ENCODE results near the gene MYCN.
"Not testable (repeated sequence)": the region's sequence is repeated elsewhere in the genome, so short reads cannot be mapped to it uniquely, and the experiment has no call there.

The MYCN gene

GRCh38 chr2:15943378-15944280, 3.3 kb downstream of the MYCN start:
- no peak for DNase-seq (ENCODE audit: low read depth, low spot score)

GRCh38 chr2:15944325-15945017, 4.1 kb downstream of the MYCN start:
- DNase-seq (ENCODE audit: low read depth, low spot score): no peak

- DNase-seq (ENCODE audit: low read depth, low spot score): no peak
Measured at GRCh38 chr2:15945909-15946705, 5.8 kb downstream of the MYCN start.

GRCh38 chr2:15946983-15947382, 6.6 kb downstream of the MYCN start:
- no peak for DNase-seq (ENCODE audit: low read depth, low spot score)

GRCh38 chr2:15947431-15947830, 7.1 kb downstream of the MYCN start:
- DNase-seq (ENCODE audit: low read depth, low spot score): no peak

GRCh38 chr2:15948704-15948957, 8.3 kb downstream of the MYCN start:
- DNase-seq (ENCODE audit: low read depth, low spot score): no peak

- no peak for DNase-seq (ENCODE audit: low read depth, low spot score)
Measured at GRCh38 chr2:15949126-15949525, 8.8 kb downstream of the MYCN start.

- DNase-seq (ENCODE audit: low read depth, low spot score): no peak
Measured at GRCh38 chr2:15949551-15949950, 9.2 kb downstream of the MYCN start.

- no peak for DNase-seq (ENCODE audit: low read depth, low spot score)
Measured at GRCh38 chr2:15950088-15950952, 10.0 kb downstream of the MYCN start.

GRCh38 chr2:15951936-15952335, 11.6 kb downstream of the MYCN start:
- DNase-seq (ENCODE audit: low read depth, low spot score): not testable (repeated sequence)

- DNase-seq (ENCODE audit: low read depth, low spot score): no peak
Measured at GRCh38 chr2:15952451-15953146, 12.2 kb downstream of the MYCN start.

GRCh38 chr2:15953147-15953630, 12.8 kb downstream of the MYCN start:
- DNase-seq (ENCODE audit: low read depth, low spot score): no peak

- no peak for DNase-seq (ENCODE audit: low read depth, low spot score)
Measured at GRCh38 chr2:15953891-15954680, 13.7 kb downstream of the MYCN start.

GRCh38 chr2:15954761-15955160, 14.4 kb downstream of the MYCN start:
- DNase-seq (ENCODE audit: low read depth, low spot score): no peak

- no peak for DNase-seq (ENCODE audit: low read depth, low spot score)
Measured at GRCh38 chr2:15955232-15955988, 15.1 kb downstream of the MYCN start.

GRCh38 chr2:15956230-15956629, 15.9 kb downstream of the MYCN start:
- no peak for DNase-seq (ENCODE audit: low read depth, low spot score)

GRCh38 chr2:15956751-15957736, 16.7 kb downstream of the MYCN start:
- DNase-seq (ENCODE audit: low read depth, low spot score): no peak

Data from brain pericyte (primary cell).